Breast epithelium (tissue), 3 donors: ENCODE data around the gene UACA.

Experiments
- CTCF ChIP-seq, 3 donors: fragments of 450-650 bp; IDR thresholded peaks; one replicate each; pipeline ENCODE4 v1.5.1; 2016 to 2017; ENCODE audit warnings: antibody characterized with exemption in 3 of 3, mild to moderate bottlenecking in 3 of 3, moderate library complexity in 3 of 3
- POLR2A ChIP-seq: fragments of 450-650 bp; IDR thresholded peaks from one replicate; pipeline ENCODE4 v1.6.1; 2016; ENCODE audit warnings: antibody characterized with exemption, mild to moderate bottlenecking, moderate library complexity
- POLR2AphosphoS5 ChIP-seq, 3 donors: sonication (generic); formaldehyde crosslinking; IDR thresholded peaks; one replicate each; pipeline ENCODE4 v1.6.1; 2017; ENCODE audit warnings: antibody characterized with exemption in 3 of 3

DNA sequence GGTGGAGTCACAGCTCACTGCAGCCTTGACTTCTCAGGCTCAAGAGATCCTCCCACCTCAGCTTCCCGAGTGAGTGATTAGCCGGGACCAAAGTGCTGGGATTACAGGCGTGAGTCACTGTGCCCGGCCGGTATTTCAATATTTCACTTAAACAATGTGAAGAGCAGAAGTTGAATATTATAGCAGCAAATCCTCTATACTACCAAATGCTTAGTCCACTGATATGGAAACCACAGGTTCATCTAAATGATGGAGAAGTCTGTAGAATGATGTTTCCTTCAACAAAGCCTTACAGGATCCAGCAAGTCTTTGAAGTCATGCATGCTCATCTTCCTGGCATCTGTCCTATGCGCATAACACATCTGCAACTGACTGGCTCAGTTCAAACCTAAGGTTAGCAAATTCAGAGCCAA is 20.3 kb upstream of the UACA start:
- TF ChIP-seq CTCF (IDR thresholded peaks at IDR 0.05) (no peak), POLR2A (no peak), POLR2AphosphoS5 (IDR thresholded peaks at IDR 0.05) (no peak)
